Measurements from ENCODE around the gene CKAP4.

Gene CKAP4

DNA sequence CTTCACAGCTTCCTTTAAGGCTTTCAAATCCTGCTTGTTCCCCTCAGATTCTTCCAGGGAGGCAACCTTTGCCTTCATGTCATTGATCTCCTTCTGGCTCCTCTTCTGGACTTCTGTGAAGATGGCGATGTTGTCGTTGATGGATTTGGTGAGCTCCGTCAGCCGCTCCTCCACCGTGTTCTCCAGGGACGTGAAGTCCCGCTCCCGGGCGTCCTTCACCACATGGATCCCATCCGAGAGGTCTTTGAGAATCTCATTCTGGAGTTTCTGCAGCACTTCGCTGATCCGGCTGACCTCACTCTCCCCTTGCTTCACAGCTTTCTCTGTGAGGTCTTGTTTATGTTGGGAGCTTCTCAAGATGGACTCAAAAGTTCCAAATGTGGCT is 7.9 kb downstream of the CKAP4 start:
- DNase-seq (ENCODE audit: low read depth in 2 of 2), result no peak

- DNase-seq (ENCODE audit: low read depth in 2 of 2), result no peak
Observed at GRCh38 chr12:106239241-106239950, 8.4 kb downstream of the CKAP4 start.

- DNase-seq (ENCODE audit: low read depth in 2 of 2), result no peak
Observed at GRCh38 chr12:106238146-106238545, 9.7 kb downstream of the CKAP4 start.

DNA sequence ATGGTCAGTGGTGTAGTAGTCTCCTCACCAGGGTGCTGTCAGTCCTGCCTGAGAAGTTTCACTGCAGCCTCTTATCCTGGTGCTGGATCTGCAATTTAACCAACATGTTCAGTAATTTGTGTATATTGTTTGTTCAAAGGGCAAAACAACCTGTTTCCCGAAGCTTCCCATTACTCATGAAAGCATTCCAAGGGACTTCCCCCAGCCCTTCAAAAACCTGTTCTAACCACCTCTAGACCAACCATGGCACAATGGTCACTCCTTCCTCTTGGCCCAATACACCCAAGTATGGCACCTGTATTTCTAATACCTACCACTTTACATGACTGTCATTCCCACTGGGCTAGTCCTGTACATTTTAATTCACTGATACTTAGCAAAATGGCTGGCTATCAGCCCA is 12.1 kb downstream of the CKAP4 start:
- DNase-seq (ENCODE audit: low read depth in 2 of 2), result no peak

GRCh38 chr12:106234449-106234848 is 13.4 kb downstream of the CKAP4 start:
- DNase-seq (ENCODE audit: low read depth in 2 of 2), result no peak

DNA sequence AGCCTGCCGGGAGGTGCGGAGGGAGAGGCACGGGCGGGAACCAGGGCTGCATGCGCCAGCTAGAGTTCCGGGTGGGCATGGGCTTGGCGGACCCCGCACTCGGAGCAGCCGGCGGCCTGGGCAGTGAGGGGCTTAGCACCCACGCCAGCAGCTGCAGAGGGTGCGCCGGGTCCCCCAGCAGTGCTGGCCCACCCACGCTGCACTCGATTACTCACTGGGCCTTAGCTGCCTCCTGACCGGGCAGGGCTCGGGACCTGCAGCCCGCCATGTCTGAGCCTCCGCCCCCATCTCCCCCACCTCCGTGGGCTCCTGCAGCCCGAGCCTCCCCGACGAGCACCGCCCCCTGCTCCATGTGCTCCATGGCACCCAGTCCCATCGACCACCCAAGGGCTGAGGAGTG is 14.8 kb downstream of the CKAP4 start:
- DNase-seq (ENCODE audit: low read depth in 2 of 2), result no peak

GRCh38 chr12:106229036-106229591 is 18.7 kb downstream of the CKAP4 start:
- DNase-seq (ENCODE audit: low read depth in 2 of 2), result no peak

GRCh38 chr12:106228320-106228710 is 19.5 kb downstream of the CKAP4 start:
- DNase-seq (ENCODE audit: low read depth in 2 of 2), result no peak

- peak in 1 of 2 donors; percentile 29 for DNase-seq (ENCODE audit: low read depth in 2 of 2)
Observed at GRCh38 chr12:106227641-106228319, 20.0 kb downstream of the CKAP4 start.

GRCh38 chr12:106226884-106227640 is 20.8 kb downstream of the CKAP4 start:
- DNase-seq (ENCODE audit: low read depth in 2 of 2), result no peak

DNA sequence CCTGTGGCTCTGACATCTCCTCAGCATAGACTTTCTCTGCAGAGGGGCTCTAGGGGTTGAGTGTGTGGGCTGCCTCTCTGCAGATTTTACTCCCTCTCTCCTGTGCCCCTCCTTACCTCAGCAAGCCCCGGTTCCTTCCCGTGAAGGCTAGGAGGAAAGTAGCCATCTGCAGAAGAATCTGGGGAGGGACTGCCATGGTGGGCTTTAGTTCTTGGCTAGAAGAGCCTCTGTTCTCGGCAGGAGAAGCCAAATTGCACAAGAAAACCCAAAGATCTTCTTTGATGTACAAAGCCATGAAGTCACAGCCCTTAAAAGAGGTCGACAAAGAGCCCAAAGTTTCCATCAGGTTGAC is 23.5 kb downstream of the CKAP4 start:
- DNase-seq (ENCODE audit: low read depth in 2 of 2), result no peak

DNA sequence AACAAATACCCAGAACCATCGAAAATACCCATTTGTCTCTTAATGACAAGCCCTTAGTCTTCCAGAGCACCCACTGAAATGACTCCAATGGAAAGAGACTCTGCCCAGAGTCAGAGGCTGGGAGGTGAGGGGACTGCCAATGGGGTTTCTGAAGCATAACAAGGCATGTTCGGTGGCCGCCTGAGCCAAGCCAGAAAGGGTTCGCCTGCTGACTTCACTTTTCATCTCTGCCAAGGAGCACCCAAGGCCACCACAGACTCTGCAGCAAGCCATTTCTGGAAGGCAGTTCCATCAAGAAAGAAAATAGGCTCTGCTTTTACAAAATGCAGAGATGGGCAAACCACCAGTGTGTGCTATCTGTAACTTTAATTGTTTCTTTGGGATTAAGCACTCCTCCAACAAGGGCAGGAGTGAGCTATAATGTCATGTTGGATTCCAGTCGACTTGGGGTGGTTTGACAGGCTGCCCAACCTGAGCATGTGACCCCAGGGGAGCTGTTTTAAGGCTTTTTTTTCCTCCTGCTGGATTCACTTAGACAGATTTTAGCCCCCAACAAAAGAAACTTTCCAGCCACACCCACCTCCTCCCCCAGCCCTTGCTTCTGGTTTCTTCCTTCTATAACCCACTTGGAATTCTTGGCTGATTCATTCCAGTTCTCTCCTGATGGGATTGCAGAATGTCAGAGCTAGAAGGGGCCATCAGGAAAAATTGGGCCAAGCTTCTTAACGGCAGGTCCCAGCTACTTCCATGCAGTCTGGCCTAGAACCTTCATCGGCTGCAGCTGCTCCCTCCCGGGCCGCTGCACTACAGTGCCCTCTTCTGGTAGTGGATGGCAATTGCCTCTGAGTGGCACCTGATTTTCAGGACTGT is 24.1 kb downstream of the CKAP4 start:
- DNase-seq (ENCODE audit: low read depth in 2 of 2), result peak in 1 of 2 donors; percentile 31

DNA sequence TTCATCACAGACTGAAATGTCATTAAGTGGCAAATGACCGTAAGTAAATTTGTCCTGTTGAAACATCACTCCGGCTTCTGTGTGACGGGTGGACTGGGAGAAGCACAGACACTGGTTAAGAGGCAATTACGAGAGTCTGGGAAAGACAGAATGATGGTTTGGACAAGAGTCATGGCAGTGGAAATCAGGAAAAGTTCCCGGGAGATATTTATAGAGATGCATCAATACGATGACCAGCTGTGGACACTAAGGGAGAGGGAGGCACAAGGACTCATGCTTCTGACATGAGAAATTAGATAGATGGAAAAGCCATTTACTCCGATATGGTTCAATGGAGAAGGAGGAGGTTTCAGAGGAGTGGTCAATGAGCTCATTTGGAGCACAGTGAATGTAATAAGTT is 27.3 kb downstream of the CKAP4 start:
- no peak for DNase-seq (ENCODE audit: low read depth in 2 of 2)

DNA sequence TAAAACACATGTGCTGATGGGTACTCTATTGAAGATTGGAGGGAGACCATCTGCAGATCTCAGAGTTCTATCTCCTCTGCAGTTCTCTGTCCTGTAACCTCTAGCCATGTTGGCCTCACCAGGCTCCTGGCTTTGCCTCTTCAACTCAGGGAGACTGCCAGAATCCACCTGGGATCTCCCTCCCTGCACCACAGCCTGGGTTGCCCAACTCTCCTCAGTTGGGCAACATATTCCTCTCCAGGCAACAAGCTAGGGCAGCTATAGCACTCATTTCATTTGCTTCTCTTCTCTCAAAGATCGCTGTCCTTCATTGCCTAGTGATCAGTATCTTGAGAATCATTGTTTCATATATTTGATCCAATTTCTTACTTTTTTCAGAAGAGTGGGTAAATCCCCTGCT is 28.8 kb downstream of the CKAP4 start:
- no peak for DNase-seq (ENCODE audit: low read depth in 2 of 2)

DNA sequence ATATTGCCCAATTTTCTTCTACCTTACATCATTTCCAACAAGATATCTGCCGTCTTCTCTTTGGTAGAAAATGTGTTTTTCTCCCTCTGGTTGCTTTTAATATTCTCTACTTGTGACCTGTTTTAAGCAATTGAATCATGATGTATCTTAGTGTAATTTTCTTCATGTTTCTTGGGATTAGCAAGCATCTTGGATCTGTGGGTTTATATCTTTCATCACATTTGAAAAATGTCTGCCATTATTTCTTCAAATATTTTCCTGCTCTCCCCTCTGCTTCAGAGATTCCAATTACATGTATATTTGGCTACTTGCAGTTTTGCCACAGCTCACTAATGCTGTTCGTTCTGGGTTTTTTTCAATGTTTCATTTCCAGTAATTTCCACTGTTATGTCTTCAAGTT is 30.1 kb downstream of the CKAP4 start:
- DNase-seq (ENCODE audit: low read depth in 2 of 2), result no peak

GRCh38 chr12:106214571-106214970 is 33.2 kb downstream of the CKAP4 start:
- DNase-seq (ENCODE audit: low read depth in 2 of 2), result no peak

- DNase-seq (ENCODE audit: low read depth in 2 of 2), result no peak
Observed at GRCh38 chr12:106213662-106214061, 34.2 kb downstream of the CKAP4 start.

DNA sequence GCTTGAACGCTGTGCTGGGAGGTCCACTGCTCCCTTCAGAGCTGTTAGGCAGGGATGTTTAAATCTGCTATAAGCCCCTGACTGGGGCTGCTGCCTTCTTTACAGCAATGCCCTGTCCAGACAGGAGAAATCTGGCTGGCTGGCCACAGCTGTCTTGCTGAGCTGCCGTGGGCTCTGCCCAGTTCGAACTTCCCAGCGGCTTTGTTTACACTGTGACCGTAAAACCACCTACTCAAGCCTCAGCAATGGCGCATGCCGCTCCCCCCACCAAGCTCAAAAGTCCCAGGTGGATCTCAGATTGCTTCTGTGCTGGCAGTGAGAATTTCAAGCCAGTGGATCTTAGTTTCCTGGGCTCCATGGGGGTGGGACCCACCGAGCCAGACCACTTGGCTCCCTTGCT is 35.8 kb downstream of the CKAP4 start:
- DNase-seq (ENCODE audit: low read depth in 2 of 2), result no peak

- DNase-seq (ENCODE audit: low read depth in 2 of 2), result no peak
Observed at GRCh38 chr12:106205208-106206069, 42.4 kb downstream of the CKAP4 start.

- DNase-seq (ENCODE audit: low read depth in 2 of 2), result no peak
Observed at GRCh38 chr12:106204312-106204711, 43.5 kb downstream of the CKAP4 start.

Data from stimulated activated CD8-positive, alpha-beta memory T cell treated with anti-CD3 and anti-CD28 coated beads, Interleukin-15, amount 100 ng/mL, for 4 hours (primary cell).